HepG2 (cell line): ENCODE results near the gene SIRT7. TPM values are rescaled to one million over a fixed set of nuclear protein-coding genes. Genes with fewer than 3 reads are reported as not detected.

ENCODE experiments used
- ARNTL ChIP-seq: sonication (generic); formaldehyde crosslinking; IDR thresholded peaks from 2 replicates; pipeline ENCODE4 v1.4.0; 2020; ENCODE audit warnings: mild to moderate bottlenecking, missing genetic modification reagents
- ASH2L ChIP-seq: fragments of 300-600, 200-600 bp; sonication (generic); IDR thresholded peaks from 2 replicates; pipeline ENCODE4 v1.7.0; 2017; ENCODE audit warnings: low read depth, mild to moderate bottlenecking, moderate library complexity, mixed read lengths, low read length; ENCODE audit not compliant: insufficient read length
- BORCS8-MEF2B ChIP-seq: sonication (generic); formaldehyde crosslinking; IDR thresholded peaks from 2 replicates; pipeline ENCODE4 v1.8.0; 2022; ENCODE audit warnings: mild to moderate bottlenecking, missing genetic modification reagents
- ERF ChIP-seq: IDR thresholded peaks from 2 replicates; pipeline ENCODE4 v1.6.1; 2018; ENCODE audit warnings: missing biosample characterization, missing genetic modification reagents
- ESRRA ChIP-seq: sonication (generic); formaldehyde crosslinking; IDR thresholded peaks from 2 replicates; pipeline ENCODE4 v1.5.1; 2020; ENCODE audit warnings: mild to moderate bottlenecking, low read depth, missing genetic modification reagents
- GATAD1 ChIP-seq: IDR thresholded peaks from 2 replicates; pipeline ENCODE4 v1.6.1; 2016; ENCODE audit warnings: missing genetic modification reagents, missing compliant biosample characterization
- GATAD2A ChIP-seq: IDR thresholded peaks from 2 replicates; pipeline ENCODE4 v1.6.1; 2016
- HNF4A ChIP-seq: sonication (generic); formaldehyde crosslinking; IDR thresholded peaks from 2 replicates; pipeline ENCODE4 v1.4.0; 2020; ENCODE audit warnings: missing genetic modification reagents
- HNRNPUL1 ChIP-seq: fragments of 200-400 bp; formaldehyde crosslinking; IDR thresholded peaks from 2 replicates; pipeline ENCODE4 v1.6.1; 2017; ENCODE audit warnings: low read depth, mild to moderate bottlenecking, low read length, moderate library complexity
- NFE2L1 ChIP-seq: sonication (generic); formaldehyde crosslinking; IDR thresholded peaks from 2 replicates; pipeline ENCODE4 v1.4.0; 2020; ENCODE audit warnings: missing genetic modification reagents, mild to moderate bottlenecking, borderline replicate concordance
- PHF20 ChIP-seq: sonication (generic); formaldehyde crosslinking; IDR thresholded peaks from 2 replicates; pipeline ENCODE4 v1.5.0; 2020; ENCODE audit warnings: mild to moderate bottlenecking, missing genetic modification reagents
- SOX13 ChIP-seq, 3 experiments: fragments of 450-650 bp in 1 of 3; sonication (generic) in 1 of 3; formaldehyde crosslinking in 1 of 3; IDR thresholded peaks in 2 of 3; conservative IDR thresholded peaks in 1 of 3; 2 replicates each; pipeline versions ENCODE4 v1.5.0 to v1.6.1; 2016 to 2020; ENCODE audit warnings: antibody characterized with exemption in 1 of 3, mild to moderate bottlenecking in 1 of 3, missing compliant biosample characterization in 1 of 3, missing genetic modification reagents in 1 of 3, moderate library complexity in 1 of 3
- ZBTB7B ChIP-seq: sonication (generic); formaldehyde crosslinking; IDR thresholded peaks from 2 replicates; pipeline ENCODE4 v1.4.0; 2020; ENCODE audit warnings: missing genetic modification reagents
- ZFP1 ChIP-seq: IDR thresholded peaks from 2 replicates; pipeline ENCODE4 v1.6.1; 2016
- ZNF101 ChIP-seq: sonication (generic); formaldehyde crosslinking; IDR thresholded peaks from 2 replicates; pipeline ENCODE4 v1.4.0; 2020; ENCODE audit warnings: mild to moderate bottlenecking, low read depth, missing genetic modification reagents, borderline replicate concordance
- ZNF446 ChIP-seq: sonication (generic); formaldehyde crosslinking; IDR thresholded peaks from 2 replicates; pipeline ENCODE4 v1.5.0; 2020; ENCODE audit warnings: mild to moderate bottlenecking, missing genetic modification reagents
- ZNF510 ChIP-seq: sonication (generic); formaldehyde crosslinking; IDR thresholded peaks from 2 replicates; pipeline ENCODE4 v1.4.0; 2020; ENCODE audit warnings: low read depth, mild to moderate bottlenecking, missing genetic modification reagents
- ZNF619 ChIP-seq: sonication (generic); formaldehyde crosslinking; IDR thresholded peaks from 2 replicates; pipeline ENCODE4 v1.4.0; 2020; ENCODE audit warnings: mild to moderate bottlenecking, missing genetic modification reagents
- ZNF713 ChIP-seq: sonication (generic); formaldehyde crosslinking; IDR thresholded peaks from 2 replicates; pipeline ENCODE4 v1.4.0; 2020; ENCODE audit warnings: mild to moderate bottlenecking, missing genetic modification reagents
- polyA plus RNA-seq, 8 experiments: library from polyadenylated mRNA; depleted of rRNA in 3 of 8; stranded (reverse) in 7 of 8; unstranded in 1 of 8; fragments of >200 nt; fragmentation: Illumina TruSeq in 4 of 8; extraction: Trizol in 4 of 8; gene quantifications; 2 replicates each; pipeline versions ENCODE4 v1.2.1 to v1.2.3, GENCODE V29; 2011 to 2016; ENCODE audit warnings: low read depth in 4 of 8, missing spikeins in 1 of 8, mixed read lengths in 1 of 8; ENCODE audit not compliant: insufficient read depth in 1 of 8
- total RNA-seq, 5 experiments: library from RNA; depleted of rRNA; stranded (reverse); fragments of >200 nt; fragmentation: Illumina TruSeq; extraction: Trizol; gene quantifications; 2 replicates each; pipeline ENCODE4 v1.2.3, GENCODE V29; 2016; ENCODE audit warnings: low read depth in 1 of 5
- TF ChIP-seq, protein P1 (sequence below): IDR thresholded peaks from 2 replicates; pipeline ENCODE4 v1.6.1; 2016
- TF ChIP-seq, protein P2 (sequence below): sonication (generic); formaldehyde crosslinking; IDR thresholded peaks from 2 replicates; pipeline ENCODE4 v1.5.0; 2020; ENCODE audit warnings: mild to moderate bottlenecking, missing genetic modification reagents
- TF ChIP-seq, protein P3 (sequence below): sonication (generic); formaldehyde crosslinking; IDR thresholded peaks from 2 replicates; pipeline ENCODE4 v1.4.0; 2020; ENCODE audit warnings: missing genetic modification reagents, borderline replicate concordance

Gene SIRT7
- total and polyA plus RNA-seq, 2 of the 13 experiments (the other 11 are each of a cell fraction or from before 2014, with no cell fraction given) = 8.3 to 24.8 TPM

DNA sequence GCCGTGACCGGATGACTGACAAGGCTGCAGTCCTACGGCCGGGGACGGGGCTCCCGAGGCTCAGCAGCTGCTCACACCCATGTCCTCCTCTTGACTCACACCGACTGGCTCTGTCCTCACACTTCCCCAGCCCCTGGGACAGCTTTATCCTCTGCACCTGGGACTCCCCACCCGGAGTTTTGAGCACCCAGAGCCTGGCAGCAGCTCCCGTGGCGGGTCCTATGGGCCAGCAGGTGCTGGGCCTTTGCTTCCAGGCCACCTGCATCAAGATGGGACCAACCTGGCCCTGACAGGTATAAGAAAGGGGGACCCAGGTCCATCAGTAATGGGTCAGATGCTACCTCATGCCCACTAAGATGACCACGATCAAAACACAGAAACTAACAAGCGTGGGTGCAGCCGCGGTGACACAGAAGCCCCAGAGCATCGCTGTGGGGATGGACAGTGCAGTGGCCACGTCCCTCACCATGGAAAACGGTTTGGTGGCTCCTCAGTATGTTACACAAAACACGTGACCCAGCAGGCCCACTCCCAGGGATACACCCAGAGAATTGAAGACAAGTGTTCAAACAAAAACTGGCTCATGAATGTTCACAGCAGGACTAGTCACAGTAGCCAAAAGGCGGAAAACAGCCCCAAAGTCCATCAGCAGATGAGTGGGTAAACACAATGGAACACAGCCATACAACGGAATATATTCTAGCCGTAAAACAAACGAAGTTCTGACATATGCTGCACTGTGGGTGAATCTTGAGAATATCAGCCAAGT, 46.3 kb upstream of the SIRT7 start (continued):
- TF ChIP-seq ZNF510 = no peak
- peak; percentile 47; the same call in 1 of the 2 replicates for TF ChIP-seq ERF
- TF ChIP-seq, protein P1, sequence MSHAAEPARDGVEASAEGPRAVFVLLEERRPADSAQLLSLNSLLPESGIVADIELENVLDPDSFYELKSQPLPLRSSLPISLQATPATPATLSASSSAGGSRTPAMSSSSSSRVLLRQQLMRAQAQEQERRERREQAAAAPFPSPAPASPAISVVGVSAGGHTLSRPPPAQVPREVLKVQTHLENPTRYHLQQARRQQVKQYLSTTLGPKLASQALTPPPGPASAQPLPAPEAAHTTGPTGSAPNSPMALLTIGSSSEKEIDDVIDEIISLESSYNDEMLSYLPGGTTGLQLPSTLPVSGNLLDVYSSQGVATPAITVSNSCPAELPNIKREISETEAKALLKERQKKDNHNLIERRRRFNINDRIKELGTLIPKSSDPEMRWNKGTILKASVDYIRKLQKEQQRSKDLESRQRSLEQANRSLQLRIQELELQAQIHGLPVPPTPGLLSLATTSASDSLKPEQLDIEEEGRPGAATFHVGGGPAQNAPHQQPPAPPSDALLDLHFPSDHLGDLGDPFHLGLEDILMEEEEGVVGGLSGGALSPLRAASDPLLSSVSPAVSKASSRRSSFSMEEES (CRISPR knock-in tag) = peak; percentile 42; the same call in 1 of the 2 replicates
- peak; percentile 35; the same call in 1 of the 2 replicates for TF ChIP-seq ZNF619 (CRISPR knock-in tag)
- TF ChIP-seq ZFP1 (CRISPR knock-in tag) = 0 out of 2 replicates have a peak, but pooled peaks have one; percentile 64
- TF ChIP-seq GATAD2A = peak; percentile 65
- TF ChIP-seq ASH2L = peak; percentile 54
- no peak for TF ChIP-seq ESRRA (CRISPR knock-in tag)
- TF ChIP-seq GATAD1 (CRISPR knock-in tag) = peak; percentile 44
- TF ChIP-seq PHF20 = no peak
- TF ChIP-seq HNF4A (CRISPR knock-in tag) = peak; percentile 61
- TF ChIP-seq HNRNPUL1 = no peak
- TF ChIP-seq ZNF446 = no peak
- no peak for TF ChIP-seq SOX13 (IDR thresholded peaks at IDR 0.05)
- TF ChIP-seq SOX13 (CRISPR knock-in tag; conservative IDR thresholded peaks at IDR 0.05 in 1 of 2, IDR thresholded peaks at IDR 0.05 in 1 of 2) = peak in 1 of 2 experiments; percentile 45; a peak in 1 of 4 replicates
- no peak for TF ChIP-seq ZNF713 (CRISPR knock-in tag)
- peak; percentile 63; the same call in 1 of the 2 replicates for TF ChIP-seq NFE2L1 (CRISPR knock-in tag)
- TF ChIP-seq, protein P2, sequence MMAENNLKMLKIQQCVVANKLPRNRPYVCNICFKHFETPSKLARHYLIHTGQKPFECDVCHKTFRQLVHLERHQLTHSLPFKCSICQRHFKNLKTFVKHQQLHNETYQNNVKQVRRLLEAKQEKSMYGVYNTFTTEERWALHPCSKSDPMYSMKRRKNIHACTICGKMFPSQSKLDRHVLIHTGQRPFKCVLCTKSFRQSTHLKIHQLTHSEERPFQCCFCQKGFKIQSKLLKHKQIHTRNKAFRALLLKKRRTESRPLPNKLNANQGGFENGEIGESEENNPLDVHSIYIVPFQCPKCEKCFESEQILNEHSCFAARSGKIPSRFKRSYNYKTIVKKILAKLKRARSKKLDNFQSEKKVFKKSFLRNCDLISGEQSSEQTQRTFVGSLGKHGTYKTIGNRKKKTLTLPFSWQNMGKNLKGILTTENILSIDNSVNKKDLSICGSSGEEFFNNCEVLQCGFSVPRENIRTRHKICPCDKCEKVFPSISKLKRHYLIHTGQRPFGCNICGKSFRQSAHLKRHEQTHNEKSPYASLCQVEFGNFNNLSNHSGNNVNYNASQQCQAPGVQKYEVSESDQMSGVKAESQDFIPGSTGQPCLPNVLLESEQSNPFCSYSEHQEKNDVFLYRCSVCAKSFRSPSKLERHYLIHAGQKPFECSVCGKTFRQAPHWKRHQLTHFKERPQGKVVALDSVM (CRISPR knock-in tag) = no peak
- TF ChIP-seq BORCS8-MEF2B = peak; percentile 75; the same call in 1 of the 2 replicates
- peak; percentile 17; the same call in 1 of the 2 replicates for TF ChIP-seq ZBTB7B (CRISPR knock-in tag)
- TF ChIP-seq, protein P3, sequence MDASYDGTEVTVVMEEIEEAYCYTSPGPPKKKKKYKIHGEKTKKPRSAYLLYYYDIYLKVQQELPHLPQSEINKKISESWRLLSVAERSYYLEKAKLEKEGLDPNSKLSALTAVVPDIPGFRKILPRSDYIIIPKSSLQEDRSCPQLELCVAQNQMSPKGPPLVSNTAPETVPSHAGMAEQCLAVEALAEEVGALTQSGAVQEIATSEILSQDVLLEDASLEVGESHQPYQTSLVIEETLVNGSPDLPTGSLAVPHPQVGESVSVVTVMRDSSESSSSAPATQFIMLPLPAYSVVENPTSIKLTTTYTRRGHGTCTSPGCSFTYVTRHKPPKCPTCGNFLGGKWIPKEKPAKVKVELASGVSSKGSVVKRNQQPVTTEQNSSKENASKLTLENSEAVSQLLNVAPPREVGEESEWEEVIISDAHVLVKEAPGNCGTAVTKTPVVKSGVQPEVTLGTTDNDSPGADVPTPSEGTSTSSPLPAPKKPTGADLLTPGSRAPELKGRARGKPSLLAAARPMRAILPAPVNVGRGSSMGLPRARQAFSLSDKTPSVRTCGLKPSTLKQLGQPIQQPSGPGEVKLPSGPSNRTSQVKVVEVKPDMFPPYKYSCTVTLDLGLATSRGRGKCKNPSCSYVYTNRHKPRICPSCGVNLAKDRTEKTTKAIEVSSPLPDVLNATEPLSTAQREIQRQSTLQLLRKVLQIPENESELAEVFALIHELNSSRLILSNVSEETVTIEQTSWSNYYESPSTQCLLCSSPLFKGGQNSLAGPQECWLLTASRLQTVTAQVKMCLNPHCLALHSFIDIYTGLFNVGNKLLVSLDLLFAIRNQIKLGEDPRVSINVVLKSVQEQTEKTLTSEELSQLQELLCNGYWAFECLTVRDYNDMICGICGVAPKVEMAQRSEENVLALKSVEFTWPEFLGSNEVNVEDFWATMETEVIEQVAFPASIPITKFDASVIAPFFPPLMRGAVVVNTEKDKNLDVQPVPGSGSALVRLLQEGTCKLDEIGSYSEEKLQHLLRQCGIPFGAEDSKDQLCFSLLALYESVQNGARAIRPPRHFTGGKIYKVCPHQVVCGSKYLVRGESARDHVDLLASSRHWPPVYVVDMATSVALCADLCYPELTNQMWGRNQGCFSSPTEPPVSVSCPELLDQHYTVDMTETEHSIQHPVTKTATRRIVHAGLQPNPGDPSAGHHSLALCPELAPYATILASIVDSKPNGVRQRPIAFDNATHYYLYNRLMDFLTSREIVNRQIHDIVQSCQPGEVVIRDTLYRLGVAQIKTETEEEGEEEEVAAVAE (CRISPR knock-in tag) = 0 out of 2 replicates have a peak, but pooled peaks have one; percentile 64
- no peak for TF ChIP-seq ZNF101 (CRISPR knock-in tag)
- 0 out of 2 replicates have a peak, but pooled peaks have one; percentile 22 for TF ChIP-seq ARNTL (CRISPR knock-in tag)
